NCI-H2227 (cell line): ENCODE data around the gene RGS14.
"Not testable (repeated sequence)": the region's sequence is repeated elsewhere in the genome, so short reads cannot be mapped to it uniquely, and the experiment has no call there.

Experiments
- DNase-seq: peaks from one replicate; lab custom pipeline; 2025; ENCODE audit not compliant: unreplicated experiment; lab: John Stamatoyannopoulos, UW

Gene RGS14

GRCh38 chr5:177363565-177363964 lies 5.8 kb downstream of the RGS14 start:
- DNase-seq: no peak

GRCh38 chr5:177364159-177364962 lies 6.6 kb downstream of the RGS14 start:
- DNase-seq: no peak

GRCh38 chr5:177365845-177366527 lies 8.3 kb downstream of the RGS14 start:
- no peak for DNase-seq

GRCh38 chr5:177366528-177367322 lies 9.0 kb downstream of the RGS14 start:
- DNase-seq: peak; percentile 62

- no peak for DNase-seq
Observed at GRCh38 chr5:177367323-177367848, 9.7 kb downstream of the RGS14 start.

- DNase-seq: no peak
Observed at GRCh38 chr5:177367981-177368868, 10.5 kb downstream of the RGS14 start.

- DNase-seq: no peak
Observed at GRCh38 chr5:177368869-177369644, 11.3 kb downstream of the RGS14 start.

GRCh38 chr5:177369645-177370440 lies 12.1 kb downstream of the RGS14 start:
- DNase-seq: no peak

- peak; percentile 82 for DNase-seq
Observed at GRCh38 chr5:177370488-177371119, 12.9 kb downstream of the RGS14 start.

GRCh38 chr5:177371120-177372033 lies 13.7 kb downstream of the RGS14 start:
- no peak for DNase-seq

GRCh38 chr5:177372034-177372896 lies 14.5 kb downstream of the RGS14 start:
- DNase-seq: no peak

GRCh38 chr5:177372910-177373309 lies 15.2 kb downstream of the RGS14 start:
- no peak for DNase-seq

GRCh38 chr5:177373806-177374205 lies 16.1 kb downstream of the RGS14 start:
- DNase-seq: no peak

GRCh38 chr5:177374211-177374610 lies 16.5 kb downstream of the RGS14 start:
- no peak for DNase-seq

GRCh38 chr5:177375516-177375915 lies 17.8 kb downstream of the RGS14 start:
- DNase-seq: not testable (repeated sequence)

- no peak for DNase-seq
Observed at GRCh38 chr5:177376107-177376506, 18.4 kb downstream of the RGS14 start.
